GM12878 (cell line): ENCODE data around the gene MMP12. TPM values are rescaled to one million over a fixed set of nuclear protein-coding genes. Genes with fewer than 3 reads are reported as not detected.

Experiments used
- ATF7 ChIP-seq: fragments of 450-650 bp; IDR thresholded peaks from 2 replicates; pipeline ENCODE4 v1.6.1; 2016; ENCODE audit warnings: low read depth, mild to moderate bottlenecking
- BACH1 ChIP-seq: fragments of 450-650 bp; IDR thresholded peaks from 2 replicates; pipeline ENCODE4 v1.6.1; 2017; ENCODE audit warnings: mild to moderate bottlenecking, borderline replicate concordance
- CBX5 ChIP-seq: sonication (generic); IDR thresholded peaks from 2 replicates; pipeline ENCODE4 v1.6.1; 2016; ENCODE audit warnings: low read depth, moderate library complexity, mild to moderate bottlenecking, inconsistent platforms
- CEBPB ChIP-seq, 2 experiments: fragments of 150-350 bp in 1 of 2; IDR thresholded peaks; 2 replicates each; pipeline ENCODE4 v1.6.1; 2012 to 2014; ENCODE audit warnings: low read depth in 2 of 2, low read length in 2 of 2, borderline replicate concordance in 1 of 2, inconsistent platforms in 1 of 2
- CHD1 ChIP-seq: IDR thresholded peaks from 2 replicates; pipeline ENCODE4 v1.6.1; 2012; ENCODE audit warnings: low read depth, low read length, improper control_type of control experiment
- ELK1 ChIP-seq: IDR thresholded peaks from 2 replicates; pipeline ENCODE4 v1.6.1; 2012; ENCODE audit warnings: low read depth, low read length, improper control_type of control experiment
- FOS ChIP-seq: IDR thresholded peaks from 3 replicates; pipeline ENCODE4 v1.6.1; 2011; ENCODE audit warnings: borderline replicate concordance; ENCODE audit not compliant: insufficient read length; ENCODE audit errors: extremely low read depth
- KAT2A ChIP-seq: conservative IDR thresholded peaks from 2 replicates; pipeline ENCODE4 v1.6.1; 2011; ENCODE audit warnings: low read depth, low read length; ENCODE audit not compliant: control insufficient read depth
- KDM1A ChIP-seq: fragments of 200-600 bp; sonication (generic); IDR thresholded peaks from 2 replicates; pipeline ENCODE4 v1.6.1; 2016; ENCODE audit warnings: borderline replicate concordance
- MTA3 ChIP-seq: IDR thresholded peaks from 2 replicates; pipeline ENCODE4 v1.6.1; 2012; ENCODE audit warnings: low read length, inconsistent platforms, borderline replicate concordance
- PAX5 ChIP-seq: IDR thresholded peaks from 2 replicates; pipeline ENCODE4 v1.6.1; 2011; ENCODE audit warnings: low read depth, low read length, borderline replicate concordance
- REST ChIP-seq: IDR thresholded peaks from 2 replicates; pipeline ENCODE4 v1.6.1; 2012; ENCODE audit warnings: mild to moderate bottlenecking, low read depth, low read length
- SIN3A ChIP-seq: IDR thresholded peaks from 2 replicates; pipeline ENCODE4 v1.6.1; 2012; ENCODE audit warnings: low read depth, low read length, improper control_type of control experiment
- SRF ChIP-seq, 2 experiments: IDR thresholded peaks; 2 replicates each; pipeline ENCODE4 v1.6.1; 2011; ENCODE audit warnings: low read depth in 2 of 2, low read length in 2 of 2, mild to moderate bottlenecking in 1 of 2, moderate library complexity in 1 of 2
- STAT1 ChIP-seq: fragments of 450-650 bp; conservative IDR thresholded peaks from 2 replicates; pipeline ENCODE4 v1.6.1; 2014; ENCODE audit warnings: antibody characterized with exemption, mild to moderate bottlenecking
- TAF1 ChIP-seq: IDR thresholded peaks from 2 replicates; pipeline ENCODE4 v1.6.1; 2011; ENCODE audit warnings: mild to moderate bottlenecking, low read depth, low read length, borderline replicate concordance
- TCF12 ChIP-seq: IDR thresholded peaks from 2 replicates; pipeline ENCODE4 v1.6.1; 2011; ENCODE audit warnings: low read depth, mild to moderate bottlenecking, low read length
- ZNF24 ChIP-seq: fragments of 450-650 bp; IDR thresholded peaks from 2 replicates; pipeline ENCODE4 v1.6.1; 2017; ENCODE audit warnings: antibody characterized with exemption, mild to moderate bottlenecking
- ZSCAN29 ChIP-seq: fragments of 450-650 bp; IDR thresholded peaks from 2 replicates; pipeline ENCODE4 v1.6.1; 2017; ENCODE audit warnings: mild to moderate bottlenecking, moderate library complexity
- polyA plus RNA-seq, 11 experiments: library from polyadenylated mRNA; depleted of rRNA in 4 of 11; unstranded in 6 of 11; stranded (reverse) in 5 of 11; fragments of >200 nt; fragmentation: Nextera tagmentation in 4 of 11; fragmentation: Illumina TruSeq in 1 of 11; extraction: Ambion mirVana in 4 of 11; extraction: Trizol in 1 of 11; gene quantifications; 1 replicate in 1 of 11; 2 replicates in 10 of 11; pipeline versions ENCODE4 v1.2.1 to v1.2.3, GENCODE V29; 2011 to 2016; ENCODE audit warnings: inconsistent platforms in 2 of 11, missing spikeins in 2 of 11, low read depth in 1 of 11
- total RNA-seq, 4 experiments: library from RNA; depleted of rRNA in 3 of 4; stranded (reverse); fragments of >200 nt in 3 of 4; fragmentation: Illumina TruSeq in 1 of 4; extraction: Trizol in 1 of 4; gene quantifications; 2 replicates each; pipeline versions ENCODE4 v1.2.1 to v1.2.3, GENCODE V29; 2013 to 2021
- TF ChIP-seq, protein P1 (sequence below): fragments of 450-650 bp; IDR thresholded peaks from 2 replicates; pipeline ENCODE4 v1.6.1; 2016; ENCODE audit warnings: mild to moderate bottlenecking
- TF ChIP-seq, protein P2 (sequence below): fragments of 150-350 bp; IDR thresholded peaks from 2 replicates; pipeline ENCODE4 v1.6.1; 2016; ENCODE audit warnings: low read depth, low read length
- TF ChIP-seq, protein P3 (sequence below): IDR thresholded peaks from 2 replicates; pipeline ENCODE4 v1.6.1; 2011; ENCODE audit warnings: borderline replicate concordance, low read depth, mild to moderate bottlenecking, moderate library complexity, mixed read lengths, low read length; ENCODE audit not compliant: insufficient read depth; ENCODE audit errors: extremely low read length

Gene MMP12
- total and polyA plus RNA-seq, 10 of the 15 experiments (the other 5 are each of a cell fraction or from before 2014, with no cell fraction given): 0.14 TPM; not detected in 9

DNA sequence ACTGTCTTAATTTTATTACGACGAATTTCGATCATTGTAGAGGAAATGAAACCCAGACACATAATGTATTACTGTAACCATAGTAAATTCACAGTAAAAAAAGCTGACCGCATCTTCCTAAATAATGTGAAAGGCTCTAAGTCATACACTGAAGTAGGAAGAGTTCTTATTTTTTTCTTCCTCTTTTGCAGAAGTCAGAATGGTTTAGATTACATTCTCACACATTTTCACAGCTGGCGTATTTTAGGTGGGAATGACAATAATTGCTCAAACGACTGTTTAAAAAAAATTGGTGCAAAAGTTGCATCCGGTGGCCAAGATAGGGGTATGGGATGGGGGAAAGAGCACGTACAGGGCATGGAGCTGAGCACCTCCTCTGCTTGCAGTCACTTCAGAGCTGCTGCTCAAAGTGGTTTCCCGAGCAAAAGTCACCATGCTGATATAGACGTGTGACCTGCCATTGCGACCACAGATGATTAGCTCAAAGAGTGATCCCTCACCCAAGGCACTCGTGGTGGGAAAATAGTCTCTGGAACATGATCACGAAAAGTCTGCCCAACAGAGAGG is 45.4 kb upstream of the MMP12 start (continued):
- TF ChIP-seq STAT1 (no peak), ZNF24 (no peak), MTA3 (no peak), CBX5 (no peak), ZSCAN29 (no peak), SIN3A (no peak), SRF (IDR thresholded peaks at IDR 0.05; ENCODE audit: low read depth in 2 of 2, low read length in 2 of 2) (no peak), BACH1 (no peak), KAT2A (no peak), CHD1 (no peak), TAF1 (no peak), FOS (no peak), ATF7 (peak; percentile 86), REST (no peak), TCF12 (no peak), KDM1A (no peak), ELK1 (no peak), PAX5 (no peak), CEBPB (IDR thresholded peaks at IDR 0.05; ENCODE audit: borderline replicate concordance in 1 of 2, low read depth in 2 of 2, low read length in 2 of 2) (no peak)
- TF ChIP-seq, protein P1, sequence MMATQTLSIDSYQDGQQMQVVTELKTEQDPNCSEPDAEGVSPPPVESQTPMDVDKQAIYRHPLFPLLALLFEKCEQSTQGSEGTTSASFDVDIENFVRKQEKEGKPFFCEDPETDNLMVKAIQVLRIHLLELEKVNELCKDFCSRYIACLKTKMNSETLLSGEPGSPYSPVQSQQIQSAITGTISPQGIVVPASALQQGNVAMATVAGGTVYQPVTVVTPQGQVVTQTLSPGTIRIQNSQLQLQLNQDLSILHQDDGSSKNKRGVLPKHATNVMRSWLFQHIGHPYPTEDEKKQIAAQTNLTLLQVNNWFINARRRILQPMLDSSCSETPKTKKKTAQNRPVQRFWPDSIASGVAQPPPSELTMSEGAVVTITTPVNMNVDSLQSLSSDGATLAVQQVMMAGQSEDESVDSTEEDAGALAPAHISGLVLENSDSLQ: peak; percentile 41; the same call in 1 of the 2 replicates
- TF ChIP-seq, protein P2, sequence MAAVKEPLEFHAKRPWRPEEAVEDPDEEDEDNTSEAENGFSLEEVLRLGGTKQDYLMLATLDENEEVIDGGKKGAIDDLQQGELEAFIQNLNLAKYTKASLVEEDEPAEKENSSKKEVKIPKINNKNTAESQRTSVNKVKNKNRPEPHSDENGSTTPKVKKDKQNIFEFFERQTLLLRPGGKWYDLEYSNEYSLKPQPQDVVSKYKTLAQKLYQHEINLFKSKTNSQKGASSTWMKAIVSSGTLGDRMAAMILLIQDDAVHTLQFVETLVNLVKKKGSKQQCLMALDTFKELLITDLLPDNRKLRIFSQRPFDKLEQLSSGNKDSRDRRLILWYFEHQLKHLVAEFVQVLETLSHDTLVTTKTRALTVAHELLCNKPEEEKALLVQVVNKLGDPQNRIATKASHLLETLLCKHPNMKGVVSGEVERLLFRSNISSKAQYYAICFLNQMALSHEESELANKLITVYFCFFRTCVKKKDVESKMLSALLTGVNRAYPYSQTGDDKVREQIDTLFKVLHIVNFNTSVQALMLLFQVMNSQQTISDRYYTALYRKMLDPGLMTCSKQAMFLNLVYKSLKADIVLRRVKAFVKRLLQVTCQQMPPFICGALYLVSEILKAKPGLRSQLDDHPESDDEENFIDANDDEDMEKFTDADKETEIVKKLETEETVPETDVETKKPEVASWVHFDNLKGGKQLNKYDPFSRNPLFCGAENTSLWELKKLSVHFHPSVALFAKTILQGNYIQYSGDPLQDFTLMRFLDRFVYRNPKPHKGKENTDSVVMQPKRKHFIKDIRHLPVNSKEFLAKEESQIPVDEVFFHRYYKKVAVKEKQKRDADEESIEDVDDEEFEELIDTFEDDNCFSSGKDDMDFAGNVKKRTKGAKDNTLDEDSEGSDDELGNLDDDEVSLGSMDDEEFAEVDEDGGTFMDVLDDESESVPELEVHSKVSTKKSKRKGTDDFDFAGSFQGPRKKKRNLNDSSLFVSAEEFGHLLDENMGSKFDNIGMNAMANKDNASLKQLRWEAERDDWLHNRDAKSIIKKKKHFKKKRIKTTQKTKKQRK: no peak
- TF ChIP-seq, protein P3, sequence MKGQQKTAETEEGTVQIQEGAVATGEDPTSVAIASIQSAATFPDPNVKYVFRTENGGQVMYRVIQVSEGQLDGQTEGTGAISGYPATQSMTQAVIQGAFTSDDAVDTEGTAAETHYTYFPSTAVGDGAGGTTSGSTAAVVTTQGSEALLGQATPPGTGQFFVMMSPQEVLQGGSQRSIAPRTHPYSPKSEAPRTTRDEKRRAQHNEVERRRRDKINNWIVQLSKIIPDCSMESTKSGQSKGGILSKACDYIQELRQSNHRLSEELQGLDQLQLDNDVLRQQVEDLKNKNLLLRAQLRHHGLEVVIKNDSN: no peak
